GM18907 (cell line): ENCODE data around the gene SETD6.
"Not testable (repeated sequence)": the region's sequence is repeated elsewhere in the genome, so short reads cannot be mapped to it uniquely, and the experiment has no call there.

ENCODE experiments used
- ATAC-seq: cut with Tn5 transposase; IDR thresholded peaks from one replicate; pipeline ENCODE4 v1.9.1; 2021; ENCODE audit warnings: mild to moderate bottlenecking, moderate library complexity; ENCODE audit not compliant: unreplicated experiment

SETD6 gene, protein sequence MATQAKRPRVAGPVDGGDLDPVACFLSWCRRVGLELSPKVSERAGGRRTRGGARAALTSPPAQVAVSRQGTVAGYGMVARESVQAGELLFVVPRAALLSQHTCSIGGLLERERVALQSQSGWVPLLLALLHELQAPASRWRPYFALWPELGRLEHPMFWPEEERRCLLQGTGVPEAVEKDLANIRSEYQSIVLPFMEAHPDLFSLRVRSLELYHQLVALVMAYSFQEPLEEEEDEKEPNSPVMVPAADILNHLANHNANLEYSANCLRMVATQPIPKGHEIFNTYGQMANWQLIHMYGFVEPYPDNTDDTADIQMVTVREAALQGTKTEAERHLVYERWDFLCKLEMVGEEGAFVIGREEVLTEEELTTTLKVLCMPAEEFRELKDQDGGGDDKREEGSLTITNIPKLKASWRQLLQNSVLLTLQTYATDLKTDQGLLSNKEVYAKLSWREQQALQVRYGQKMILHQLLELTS

GRCh38 chr16:58515125-58515870 is at the start of gene SETD6:
SETD6 (plus strand) TSS chr16:58515517; CDS start chr16:58515538, 21 bp downstream.
- ATAC-seq, result peak; percentile 82

GRCh38 chr16:58465817-58466216 is 49.5 kb upstream of the SETD6 start:
- no peak for ATAC-seq

GRCh38 chr16:58466396-58466795 is 48.9 kb upstream of the SETD6 start:
- ATAC-seq, result no peak

DNA sequence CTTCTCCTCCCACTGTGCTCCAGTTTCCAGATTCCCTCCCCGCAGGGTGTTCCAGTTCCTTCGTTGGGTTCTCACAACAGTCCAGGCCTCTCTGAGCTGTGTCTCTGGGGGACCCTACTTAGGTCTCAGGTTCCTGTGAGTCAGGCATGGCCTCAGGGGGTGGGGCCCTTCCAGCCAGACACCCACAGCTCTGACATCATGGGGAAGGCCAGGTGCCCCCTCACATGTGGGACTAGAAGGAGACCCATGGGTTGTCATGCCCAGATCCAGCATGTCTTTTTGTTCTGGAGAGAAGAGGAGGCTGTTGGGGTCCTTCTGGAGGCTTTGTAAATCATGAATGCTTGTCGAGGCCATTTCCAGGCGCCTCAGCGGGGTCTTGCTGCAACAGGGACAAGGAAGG is 47.4 kb upstream of the SETD6 start:
- no peak for ATAC-seq

- no peak for ATAC-seq
These were observed 43.9 kb upstream of the SETD6 start for GRCh38 chr16:58471209-58471975.

DNA sequence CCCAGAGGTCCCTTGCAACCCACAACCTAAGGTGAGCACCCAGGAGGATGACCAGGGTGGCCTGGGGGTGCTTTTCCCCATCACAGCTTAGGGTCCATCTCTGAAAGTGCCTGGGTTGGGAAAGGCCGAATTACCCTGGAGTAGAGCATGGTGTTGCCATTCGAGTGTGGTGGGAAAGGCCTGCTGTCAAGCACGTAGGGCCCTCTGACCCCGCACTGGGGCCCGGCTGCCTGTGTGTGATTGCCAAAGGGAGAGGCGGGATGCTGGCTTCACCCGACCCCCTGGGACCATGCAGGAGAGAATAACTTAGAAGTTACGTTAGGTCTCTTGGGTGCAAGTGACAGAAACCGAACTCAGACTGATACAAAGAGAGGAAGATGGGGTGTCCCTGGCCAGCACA is 43.1 kb upstream of the SETD6 start:
- no peak for ATAC-seq

DNA sequence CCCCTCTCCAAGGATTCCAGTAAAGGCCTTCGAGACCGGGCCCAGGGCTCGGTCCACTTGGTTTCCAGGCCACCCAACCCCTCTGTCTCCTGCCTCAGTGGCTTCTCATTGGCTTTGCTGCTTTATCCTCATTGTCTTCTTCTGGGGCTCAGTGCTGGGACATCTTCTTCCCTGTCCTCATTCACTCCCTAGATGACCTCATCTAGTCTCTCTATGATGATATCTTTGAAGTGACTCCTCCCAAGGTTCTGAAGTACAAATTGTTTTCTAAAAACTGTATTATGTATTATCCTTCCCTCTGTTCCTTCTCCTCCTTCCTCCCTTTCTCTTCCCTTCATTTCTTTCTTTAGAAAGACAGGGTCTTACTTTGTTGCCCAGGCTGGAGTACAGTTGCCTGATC is 42.5 kb upstream of the SETD6 start:
- no peak for ATAC-seq

GRCh38 chr16:58474296-58474695 is 41.0 kb upstream of the SETD6 start:
- no peak for ATAC-seq

GRCh38 chr16:58475091-58475619 is 40.2 kb upstream of the SETD6 start:
- no peak for ATAC-seq

- ATAC-seq, result no peak
These were observed 38.5 kb upstream of the SETD6 start for GRCh38 chr16:58476791-58477190.

- ATAC-seq, result no peak
These were observed 36.9 kb upstream of the SETD6 start for GRCh38 chr16:58478427-58478826.

- no peak for ATAC-seq
These were observed 34.0 kb upstream of the SETD6 start for GRCh38 chr16:58481226-58481869.

GRCh38 chr16:58481931-58482330 is 33.4 kb upstream of the SETD6 start:
- no peak for ATAC-seq

DNA sequence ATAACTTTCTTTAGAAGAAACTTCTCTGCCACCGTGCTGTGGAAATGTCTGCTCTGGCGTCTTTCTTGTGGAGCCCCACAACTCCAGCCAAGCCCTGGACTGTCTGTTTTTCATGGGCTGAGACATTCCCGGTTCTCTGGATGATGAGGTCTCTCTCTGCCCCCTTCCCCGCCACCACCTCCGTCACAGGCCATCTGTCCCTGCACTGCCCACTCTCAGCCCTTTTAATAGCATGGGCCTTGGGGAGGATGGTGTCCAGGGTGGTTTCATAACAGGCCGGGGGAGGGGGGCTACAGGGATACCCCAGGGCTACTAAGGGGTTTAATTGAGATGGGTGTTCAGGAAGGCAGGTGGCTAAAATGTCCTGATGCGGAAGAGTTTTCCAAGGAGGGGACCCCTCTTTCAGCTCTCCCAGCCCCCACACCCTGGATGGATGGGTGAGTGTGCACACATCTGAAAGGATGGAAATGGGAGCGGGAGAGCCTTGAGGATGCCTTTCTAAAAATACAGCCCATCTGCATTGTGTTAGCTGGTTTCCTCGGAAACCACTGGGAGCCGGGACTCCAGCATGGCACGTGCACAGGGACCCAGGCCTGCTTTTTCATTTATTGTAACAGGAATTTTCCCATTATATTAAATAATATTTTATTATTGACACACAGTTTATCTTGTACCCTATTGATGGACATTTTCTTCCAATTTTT is 30.0 kb upstream of the SETD6 start:
- no peak for ATAC-seq

DNA sequence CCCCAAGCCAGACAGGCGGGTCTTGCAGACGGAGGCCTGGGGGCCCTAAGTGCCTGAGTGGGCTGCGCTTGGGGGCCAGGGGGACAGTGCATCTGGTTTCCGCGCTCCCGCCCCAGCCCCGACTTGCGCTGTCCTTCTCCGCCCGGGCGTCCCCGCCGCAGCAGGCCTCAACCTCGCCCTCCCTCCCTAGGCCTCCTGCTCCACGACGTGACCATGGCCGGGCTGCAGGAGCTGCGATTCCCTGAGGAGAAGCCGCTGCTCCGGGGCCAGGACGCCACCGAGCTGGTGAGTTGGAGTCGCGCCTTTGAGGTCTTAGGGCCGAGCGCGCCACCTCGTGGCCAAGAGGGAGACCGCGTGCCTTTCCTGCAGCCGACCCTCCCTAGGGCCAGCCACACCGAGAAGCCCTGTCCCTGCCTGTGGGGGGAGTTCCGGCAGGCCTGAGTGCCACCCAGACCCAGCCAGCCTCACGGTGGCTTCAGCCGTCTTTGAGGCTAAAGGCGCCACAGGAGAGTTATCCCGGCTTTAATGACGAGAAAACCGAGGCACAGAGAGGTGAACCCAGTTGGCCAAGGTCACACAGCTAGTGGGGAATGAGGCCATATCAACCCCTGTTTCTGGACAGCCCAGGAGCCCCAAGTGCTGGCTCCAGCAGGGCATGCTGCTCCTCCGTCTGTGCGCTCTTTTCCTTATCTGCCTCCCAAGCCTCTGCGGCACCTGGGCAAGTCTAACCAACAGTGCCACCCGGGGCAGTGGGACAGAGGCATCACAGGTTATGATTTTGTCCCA is 27.6 kb upstream of the SETD6 start:
- peak; percentile 86 for ATAC-seq

- no peak for ATAC-seq
These were observed 26.8 kb upstream of the SETD6 start for GRCh38 chr16:58488531-58488930.

- no peak for ATAC-seq
These were observed 25.3 kb upstream of the SETD6 start for GRCh38 chr16:58490065-58490464.

DNA sequence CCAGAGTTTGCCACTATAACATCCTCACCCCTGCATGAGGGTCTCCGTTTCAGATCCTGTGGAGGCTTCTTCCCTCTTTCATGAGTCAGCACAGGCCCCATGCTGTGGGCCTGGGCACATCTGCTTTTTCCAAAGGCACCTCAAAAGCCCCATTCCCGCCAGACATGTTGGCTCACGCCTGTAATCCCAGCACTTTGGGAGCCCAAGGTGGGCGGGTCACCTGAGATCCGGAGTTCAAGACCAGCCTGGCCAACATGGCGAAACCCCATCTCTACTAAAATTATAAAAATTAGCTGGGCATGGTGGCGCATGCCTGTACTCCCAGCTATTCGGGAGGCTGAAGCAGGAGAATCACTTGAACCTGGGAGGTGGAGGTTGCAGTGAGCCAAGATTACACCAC is 24.8 kb upstream of the SETD6 start:
- not testable (repeated sequence) for ATAC-seq

GRCh38 chr16:58492066-58492465 is 23.3 kb upstream of the SETD6 start:
- ATAC-seq, result no peak
